MM.1S (cell line): ENCODE measurements around the gene PMM2.
A peak's percentile ranks its signal among the peaks of the same experiment; 100 is the strongest.
"Not testable (repeated sequence)": the region's sequence is repeated elsewhere in the genome, so short reads cannot be mapped to it uniquely, and the experiment has no call there.

ENCODE experiments used
- DNase-seq: peaks from one replicate; pipeline ENCODE4 v3.0.0-alpha.2; 2015
- H2AFZ ChIP-seq: fragments of 300-600 bp; sonication (generic); 2 replicates; pipeline ENCODE4 v1.6.0; 2016; ENCODE audit warnings: antibody characterized with exemption, low read length
- H3F3A ChIP-seq: fragments of 300-600 bp; sonication (generic); 2 replicates; pipeline ENCODE4 v1.6.1; 2016; ENCODE audit warnings: mild to moderate bottlenecking, antibody characterized with exemption, low read length, moderate library complexity, mixed read lengths; ENCODE audit not compliant: insufficient read depth
- H3K27ac ChIP-seq: fragments of 300-600 bp; sonication (generic); 2 replicates; pipeline ENCODE4 v1.5.1; 2016; ENCODE audit warnings: mild to moderate bottlenecking, low read length
- H3K27me3 ChIP-seq: fragments of 300-600 bp; sonication (generic); replicated peaks from 2 replicates; pipeline ENCODE4 v1.6.0; 2016; ENCODE audit warnings: low read length; ENCODE audit not compliant: insufficient read depth
- H3K36me3 ChIP-seq: fragments of 300-600 bp; sonication (generic); replicated peaks from 2 replicates; pipeline ENCODE4 v1.6.1; 2016; ENCODE audit warnings: mild to moderate bottlenecking, low read length, mixed read lengths; ENCODE audit not compliant: insufficient read depth
- H3K4me1 ChIP-seq: fragments of 300-600 bp; sonication (generic); 2 replicates; pipeline ENCODE4 v1.6.1; 2016; ENCODE audit warnings: low read length, mixed read lengths
- H3K4me2 ChIP-seq: fragments of 300-600 bp; sonication (generic); 2 replicates; pipeline ENCODE4 v1.6.0; 2016; ENCODE audit warnings: low read depth, low read length
- H3K4me3 ChIP-seq: fragments of 300-600 bp; sonication (generic); 2 replicates; pipeline ENCODE4 v1.5.1; 2016; ENCODE audit warnings: low read length, mixed read lengths
- H3K79me2 ChIP-seq: fragments of 300-600 bp; sonication (generic); 2 replicates; pipeline ENCODE4 v1.6.1; 2016; ENCODE audit warnings: mixed run types, low read length, mixed read lengths
- H3K9ac ChIP-seq: fragments of 300-600 bp; sonication (generic); 2 replicates; pipeline ENCODE4 v1.6.1; 2016; ENCODE audit warnings: low read length, mixed read lengths
- H3K9me2 ChIP-seq: fragments of 300-600 bp; sonication (generic); replicated peaks from 2 replicates; pipeline ENCODE4 v1.6.1; 2016; ENCODE audit warnings: mild to moderate bottlenecking, low read length, mixed read lengths; ENCODE audit not compliant: insufficient read depth
- H3K9me3 ChIP-seq: fragments of 300-600 bp; sonication (generic); replicated peaks from 2 replicates; pipeline ENCODE4 v1.6.1; 2016; ENCODE audit warnings: mild to moderate bottlenecking, low read length, mixed read lengths; ENCODE audit not compliant: insufficient read depth
- H4K20me1 ChIP-seq: fragments of 300-600 bp; sonication (generic); 2 replicates; pipeline ENCODE4 v1.6.1; 2016; ENCODE audit warnings: mild to moderate bottlenecking, low read length, moderate library complexity, mixed read lengths; ENCODE audit not compliant: insufficient read depth
- EZH2 ChIP-seq: fragments of 300-600 bp; sonication (generic); optimal IDR thresholded peaks from 2 replicates; pipeline ENCODE3; 2017; ENCODE audit warnings: low read depth, mild to moderate bottlenecking, antibody characterized with exemption, low read length, mixed read lengths
- EZH2phosphoT487 ChIP-seq: fragments of 300-600 bp; sonication (generic); IDR thresholded peaks from 2 replicates; pipeline ENCODE4 v1.6.1; 2018; ENCODE audit warnings: antibody characterized with exemption, low read length
- TF ChIP-seq, protein P1 (sequence below): fragments of 300-600 bp; sonication (generic); IDR thresholded peaks from 2 replicates; pipeline ENCODE4 v1.5.1; 2016; ENCODE audit warnings: antibody characterized with exemption, low read length, mixed read lengths

The PMM2 gene

DNA sequence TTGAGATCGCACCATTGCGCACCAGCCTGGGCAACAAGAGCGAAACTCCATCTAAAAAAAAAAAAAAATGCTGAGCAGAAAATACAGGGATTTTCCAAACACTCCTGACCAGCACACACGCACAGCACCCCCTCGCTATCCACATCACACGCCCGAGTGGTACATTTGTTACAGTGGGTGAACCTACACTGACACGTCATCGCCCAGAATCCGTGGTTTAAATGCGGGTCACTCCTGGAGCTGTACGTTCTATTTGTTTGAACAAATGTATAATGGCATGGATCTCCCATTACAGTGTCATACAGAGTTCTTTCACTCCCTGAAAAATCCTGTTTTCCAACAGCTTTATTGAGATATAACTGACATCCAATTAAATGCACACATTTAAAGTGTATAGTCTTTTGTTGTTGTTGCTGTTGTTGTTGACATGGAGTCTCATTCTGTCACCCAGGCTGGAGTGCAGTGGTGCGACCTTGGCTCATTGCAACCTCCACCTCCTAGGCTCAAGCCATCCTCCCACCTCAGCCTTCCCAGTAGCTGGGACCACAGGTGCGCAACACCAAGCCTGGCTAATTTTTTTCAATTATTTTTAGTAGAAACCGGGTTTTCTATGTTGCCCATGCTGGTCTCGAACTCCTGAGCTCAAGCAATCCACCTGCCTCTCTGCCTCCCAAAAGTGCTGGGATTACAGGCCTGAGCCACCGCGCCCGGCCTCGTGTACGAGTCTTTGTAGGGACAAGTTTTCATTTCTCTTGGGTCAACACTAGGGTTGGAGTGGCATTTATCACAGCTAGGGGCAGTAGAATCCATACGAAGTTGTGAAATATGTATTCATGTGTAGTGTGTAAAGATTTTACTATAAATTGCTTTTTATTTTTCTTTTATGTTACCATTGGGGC is 75.6 kb downstream of the PMM2 start:
- H4K20me1 ChIP-seq = no peaks in the 10 kb centered on the region
- H3F3A ChIP-seq = peaks cover 7% of the 10 kb centered on the region; the same call in 1 of the 2 replicates
- no peak overlapping the region for H3K4me2 ChIP-seq
- TF ChIP-seq EZH2phosphoT487 = no peak
- TF ChIP-seq, protein P1, sequence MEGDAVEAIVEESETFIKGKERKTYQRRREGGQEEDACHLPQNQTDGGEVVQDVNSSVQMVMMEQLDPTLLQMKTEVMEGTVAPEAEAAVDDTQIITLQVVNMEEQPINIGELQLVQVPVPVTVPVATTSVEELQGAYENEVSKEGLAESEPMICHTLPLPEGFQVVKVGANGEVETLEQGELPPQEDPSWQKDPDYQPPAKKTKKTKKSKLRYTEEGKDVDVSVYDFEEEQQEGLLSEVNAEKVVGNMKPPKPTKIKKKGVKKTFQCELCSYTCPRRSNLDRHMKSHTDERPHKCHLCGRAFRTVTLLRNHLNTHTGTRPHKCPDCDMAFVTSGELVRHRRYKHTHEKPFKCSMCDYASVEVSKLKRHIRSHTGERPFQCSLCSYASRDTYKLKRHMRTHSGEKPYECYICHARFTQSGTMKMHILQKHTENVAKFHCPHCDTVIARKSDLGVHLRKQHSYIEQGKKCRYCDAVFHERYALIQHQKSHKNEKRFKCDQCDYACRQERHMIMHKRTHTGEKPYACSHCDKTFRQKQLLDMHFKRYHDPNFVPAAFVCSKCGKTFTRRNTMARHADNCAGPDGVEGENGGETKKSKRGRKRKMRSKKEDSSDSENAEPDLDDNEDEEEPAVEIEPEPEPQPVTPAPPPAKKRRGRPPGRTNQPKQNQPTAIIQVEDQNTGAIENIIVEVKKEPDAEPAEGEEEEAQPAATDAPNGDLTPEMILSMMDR = peak; percentile 12; the same call in 1 of the 2 replicates
- no peak overlapping the region for H3K9ac ChIP-seq
- H3K4me3 ChIP-seq = no peak overlapping the region
- H3K79me2 ChIP-seq = peaks cover under 1% of the 10 kb centered on the region
- H3K27ac ChIP-seq = no peak overlapping the region
- no peaks in the 10 kb centered on the region for H3K9me3 ChIP-seq
- H3K9me2 ChIP-seq = no peaks in the 10 kb centered on the region
- no peaks in the 10 kb centered on the region for H3K36me3 ChIP-seq
- H3K27me3 ChIP-seq = no peaks in the 10 kb centered on the region
- no peak overlapping the region for H2AFZ ChIP-seq
- no peak for DNase-seq
- no peaks in the 10 kb centered on the region; the same call in 1 of the 2 replicates for H3K4me1 ChIP-seq

DNA sequence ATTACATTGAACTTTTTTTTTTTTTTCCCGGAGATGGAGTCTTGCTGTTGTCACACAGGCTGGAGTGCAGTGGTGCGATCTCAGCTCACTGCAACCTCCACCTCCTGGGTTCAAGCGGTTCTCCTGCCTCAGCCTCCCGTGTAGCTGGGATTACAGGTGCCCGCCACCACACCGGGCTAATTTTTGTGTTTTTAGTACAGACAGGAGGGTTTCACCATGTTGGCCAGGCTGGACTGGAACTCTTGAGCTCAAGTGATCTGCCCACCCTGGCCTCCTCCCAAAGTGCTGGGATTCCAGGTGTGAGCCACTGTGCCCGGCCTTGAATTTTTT is 76.2 kb downstream of the PMM2 start:
- not testable (repeated sequence) for H3K4me3 ChIP-seq, H3K79me2 ChIP-seq, H2AFZ ChIP-seq, H3K36me3 ChIP-seq, H4K20me1 ChIP-seq, H3K4me1 ChIP-seq, H3K27ac ChIP-seq, H3K27me3 ChIP-seq, H3F3A ChIP-seq, H3K9me2 ChIP-seq, H3K9ac ChIP-seq, H3K4me2 ChIP-seq, DNase-seq, H3K9me3 ChIP-seq

DNA sequence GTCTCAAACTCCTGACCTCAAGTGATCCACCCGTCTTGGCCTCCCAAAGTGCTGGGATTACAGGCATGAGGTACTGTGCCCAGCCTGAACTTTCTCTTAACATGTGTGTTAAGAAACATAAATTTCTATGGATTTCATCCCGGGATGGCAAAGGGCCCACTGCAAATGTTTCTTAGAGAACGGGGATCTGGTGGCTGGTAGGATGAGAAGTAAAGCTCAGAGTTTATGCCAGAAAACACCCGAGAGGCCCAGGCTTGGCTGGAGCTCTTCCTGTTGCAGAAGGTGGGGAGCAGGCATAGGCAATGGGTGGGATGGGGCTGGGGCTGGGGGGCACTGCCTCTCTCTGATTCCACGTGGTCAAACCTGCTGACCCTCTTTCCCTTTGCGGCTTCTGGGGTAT is 76.7 kb downstream of the PMM2 start:
- Histone ChIP-seq H3K27me3 (no peaks in the 10 kb centered on the region), H3K27ac (no peak overlapping the region), H4K20me1 (no peaks in the 10 kb centered on the region), H3K9me2 (no peaks in the 10 kb centered on the region), H3K79me2 (no peaks in the 10 kb centered on the region), H3F3A (0 out of 2 replicates have a peak, but pooled peaks cover 2% of the 10 kb centered on the region), H3K9ac (no peak overlapping the region), H2AFZ (no peak overlapping the region), H3K4me1 (no peaks in the 10 kb centered on the region; the same call in 1 of the 2 replicates), H3K9me3 (no peaks in the 10 kb centered on the region), H3K36me3 (no peaks in the 10 kb centered on the region), H3K4me3 (no peak overlapping the region), H3K4me2 (no peak overlapping the region)
- no peak for DNase-seq
- no peak for TF ChIP-seq EZH2
- TF ChIP-seq, protein P1 = no peak

DNA sequence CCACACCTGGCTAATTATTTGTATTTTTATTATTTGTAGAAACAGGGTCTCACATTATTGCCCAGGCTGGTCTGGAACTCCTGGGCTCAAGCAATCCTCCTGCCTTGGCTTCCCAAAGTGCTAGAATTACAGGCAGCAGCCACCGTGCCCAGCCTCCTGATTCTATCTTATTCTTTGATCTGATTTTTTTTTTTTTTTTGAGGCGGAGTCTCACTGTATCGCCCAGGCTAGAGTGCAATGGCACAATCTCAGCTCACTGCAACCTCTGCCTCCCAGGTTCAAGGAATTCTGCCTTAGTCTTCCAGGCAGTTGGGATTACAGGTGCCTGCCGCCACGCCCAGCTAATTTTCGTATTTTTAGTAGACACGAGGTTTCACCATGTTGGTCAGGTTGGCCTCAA is 77.7 kb downstream of the PMM2 start:
- H3K4me3 ChIP-seq, H3F3A ChIP-seq, H3K9ac ChIP-seq, H4K20me1 ChIP-seq, H3K27ac ChIP-seq, H3K27me3 ChIP-seq, H3K4me2 ChIP-seq, H3K9me3 ChIP-seq, H2AFZ ChIP-seq, H3K36me3 ChIP-seq, H3K4me1 ChIP-seq, DNase-seq, H3K79me2 ChIP-seq, H3K9me2 ChIP-seq: not testable (repeated sequence)
